GM12878 (cell line): Measurements from ENCODE around the gene TLL2. TPM values are rescaled to one million over a fixed set of nuclear protein-coding genes. Genes with fewer than 3 reads are reported as not detected.

Source experiments
- ATAC-seq: fragments of 200-7000 bp; cut with Tn5 transposase; 3 replicates; pipeline ENCODE4 v1.9.1; 2020; ENCODE audit warnings: mild to moderate bottlenecking, moderate library complexity
- BruUV-seq: library from RNA; stranded (reverse); fragments of 400-500 nt; replicated peaks from 2 replicates; lab custom pipeline; 2021; lab: Mats Ljungman, UMichigan
- CTCF ChIA-PET: fragments of 300-600 bp; sonication (Branson Sonifier 250); formaldehyde crosslinking; extraction: SDS; loops from one replicate; lab custom pipeline; 2021; ENCODE audit warnings: inconsistent platforms; lab: Yijun Ruan, JAX
- POLR2A ChIA-PET: fragments of 350-600 bp; formaldehyde crosslinking; extraction: SDS; loops from one replicate; lab custom pipeline; 2021; ENCODE audit warnings: inconsistent platforms; lab: Charles Lee
- RAD21 ChIA-PET: fragments of 300-600 bp; sonication (Branson Sonifier 250); formaldehyde crosslinking; loops from one replicate; lab custom pipeline; 2023; ENCODE audit warnings: antibody characterized with exemption; ENCODE audit not compliant: unreplicated experiment; lab: Charles Lee
- SMC1A ChIA-PET: fragments of 300-600 bp; sonication (Branson Sonifier 250); formaldehyde crosslinking; loops from one replicate; lab custom pipeline; 2023; ENCODE audit not compliant: unreplicated experiment, uncharacterized antibody; lab: Charles Lee
- DNase-seq: peaks from one replicate; pipeline ENCODE4 v3.0.0-alpha.2; 2011; ENCODE audit warnings: low read depth, low spot score
- FAIRE-seq: peaks from 3 replicates; lab custom pipeline; 2011; peaks lifted over from hg19 to GRCh38; lab: Jason Lieb, UNC
- H2AFZ ChIP-seq: 2 replicates; pipeline ENCODE4 v1.6.0; 2011; ENCODE audit warnings: low read depth, low read length, control low read depth; ENCODE audit not compliant: control insufficient read depth
- H3K27ac ChIP-seq: 2 replicates; pipeline ENCODE4 v1.5.1; 2011; ENCODE audit warnings: control low read depth; ENCODE audit not compliant: control insufficient read depth, insufficient read depth
- H3K27me3 ChIP-seq, 2 experiments: replicated peaks in 1 of 2; 2 replicates each; pipeline versions ENCODE4 v1.6.0 to v1.6.1; 2011; ENCODE audit warnings: low read length in 1 of 2; ENCODE audit not compliant: control insufficient read depth in 2 of 2, insufficient read depth in 2 of 2
- H3K36me3 ChIP-seq, 2 experiments: 2 replicates each; pipeline ENCODE4 v1.5.1; 2011; ENCODE audit warnings: low read length in 1 of 2; ENCODE audit not compliant: control insufficient read depth in 2 of 2, insufficient read depth in 2 of 2
- H3K4me1 ChIP-seq: 2 replicates; pipeline ENCODE4 v1.6.1; 2011; ENCODE audit warnings: mild to moderate bottlenecking, low read length, moderate library complexity, mixed read lengths; ENCODE audit not compliant: control insufficient read depth, insufficient read depth
- H3K4me2 ChIP-seq: 2 replicates; pipeline ENCODE4 v1.6.0; 2011; ENCODE audit warnings: control low read depth; ENCODE audit not compliant: control insufficient read depth, insufficient read depth
- H3K4me3 ChIP-seq: fragments of 200-600 bp; sonication (generic); 2 replicates; pipeline ENCODE4 v1.5.1; 2016
- H3K79me2 ChIP-seq: 2 replicates; pipeline ENCODE4 v1.6.0; 2011; ENCODE audit warnings: low read length; ENCODE audit not compliant: control insufficient read depth, insufficient read depth
- H3K9ac ChIP-seq: 2 replicates; pipeline ENCODE4 v1.8.0; 2011; ENCODE audit warnings: low read length, control low read depth, mixed read lengths; ENCODE audit not compliant: control insufficient read depth, insufficient read depth
- H3K9me3 ChIP-seq: replicated peaks from 3 replicates; pipeline ENCODE4 v1.5.1; 2011; ENCODE audit warnings: mild to moderate bottlenecking, low read length; ENCODE audit not compliant: control insufficient read depth, insufficient read depth
- H4K20me1 ChIP-seq: 2 replicates; pipeline ENCODE4 v1.6.0; 2011; ENCODE audit not compliant: control insufficient read depth, insufficient read depth
- BMI1 ChIP-seq: fragments of 450-650 bp; IDR thresholded peaks from 2 replicates; pipeline ENCODE4 v1.6.1; 2016; ENCODE audit warnings: mild to moderate bottlenecking, moderate library complexity, borderline replicate concordance
- EZH2 ChIP-seq: IDR thresholded peaks from 2 replicates; pipeline ENCODE4 v1.6.1; 2012; ENCODE audit warnings: low read depth, mild to moderate bottlenecking, control low read depth, inconsistent platforms, low read length, borderline replicate concordance; ENCODE audit not compliant: control insufficient read depth
- MTA2 ChIP-seq: fragments of 450-650 bp; IDR thresholded peaks from 2 replicates; pipeline ENCODE4 v1.6.1; 2016; ENCODE audit warnings: low read depth, mild to moderate bottlenecking, moderate library complexity
- NFXL1 ChIP-seq: fragments of 450-650 bp; IDR thresholded peaks from 2 replicates; pipeline ENCODE4 v1.6.1; 2017; ENCODE audit warnings: antibody characterized with exemption, mild to moderate bottlenecking, borderline replicate concordance
- RAD21 ChIP-seq: IDR thresholded peaks from 2 replicates; pipeline ENCODE4 v1.6.1; 2011; ENCODE audit warnings: mild to moderate bottlenecking, low read depth, low read length, moderate library complexity; ENCODE audit not compliant: insufficient read depth
- SMC3 ChIP-seq: IDR thresholded peaks from 2 replicates; pipeline ENCODE4 v1.6.1; 2011; ENCODE audit warnings: low read length, improper control_type of control experiment, borderline replicate concordance
- ZNF384 ChIP-seq: IDR thresholded peaks from 2 replicates; pipeline ENCODE4 v1.6.1; 2012; ENCODE audit warnings: low read depth, mild to moderate bottlenecking, low read length, improper control_type of control experiment, borderline replicate concordance
- WGBS: methylation state at CpG from one replicate; pipeline ENCODE4 v1.1.6; 2016; ENCODE audit warnings: low lambda C conversion rate; ENCODE audit not compliant: insufficient replicate concordance, insufficient coverage; ENCODE audit errors: missing lambda C conversion rate; 5-methylcytosine and 5-hydroxymethylcytosine counted together
- in situ Hi-C: fragments of 300-500 bp; cut with MboI; formaldehyde crosslinking; loops from 9 replicates; pipeline ENCODE4 v1.14.3; 2018; ENCODE audit warnings: mixed read lengths
- intact Hi-C: fragments of 100-400 bp; cut with micrococcal nuclease; formaldehyde crosslinking; loops from one replicate; pipeline ENCODE4 v1.14.2; 2022; ENCODE audit not compliant: unreplicated experiment
- polyA plus RNA-seq, 11 experiments: library from polyadenylated mRNA; depleted of rRNA in 4 of 11; unstranded in 6 of 11; stranded (reverse) in 5 of 11; fragments of >200 nt; fragmentation: Nextera tagmentation in 4 of 11; fragmentation: Illumina TruSeq in 1 of 11; extraction: Ambion mirVana in 4 of 11; extraction: Trizol in 1 of 11; gene quantifications; 1 replicate in 1 of 11; 2 replicates in 10 of 11; pipeline versions ENCODE4 v1.2.1 to v1.2.3, GENCODE V29; 2011 to 2016; ENCODE audit warnings: inconsistent platforms in 2 of 11, missing spikeins in 2 of 11, low read depth in 1 of 11
- total RNA-seq, 4 experiments: library from RNA; depleted of rRNA in 3 of 4; stranded (reverse); fragments of >200 nt in 3 of 4; fragmentation: Illumina TruSeq in 1 of 4; extraction: Trizol in 1 of 4; gene quantifications; 2 replicates each; pipeline versions ENCODE4 v1.2.1 to v1.2.3, GENCODE V29; 2013 to 2021
- TF ChIP-seq, protein P1 (sequence below): fragments of 450-650 bp; IDR thresholded peaks from 2 replicates; pipeline ENCODE4 v1.6.1; 2016; ENCODE audit warnings: mild to moderate bottlenecking
- TF ChIP-seq, protein P2 (sequence below): fragments of 150-350 bp; IDR thresholded peaks from 2 replicates; pipeline ENCODE4 v1.6.1; 2014; ENCODE audit warnings: mild to moderate bottlenecking, low read depth, low read length
- TF ChIP-seq, protein P3 (sequence below): fragments of 150-350 bp; IDR thresholded peaks from 2 replicates; pipeline ENCODE4 v1.6.1; 2016; ENCODE audit warnings: low read depth, low read length

The TLL2 gene
- total and polyA plus RNA-seq, 10 of the 15 experiments (the other 5 are each of a cell fraction or from before 2014, with no cell fraction given): 0.02 to 2.1 (median 0.52) TPM

DNA sequence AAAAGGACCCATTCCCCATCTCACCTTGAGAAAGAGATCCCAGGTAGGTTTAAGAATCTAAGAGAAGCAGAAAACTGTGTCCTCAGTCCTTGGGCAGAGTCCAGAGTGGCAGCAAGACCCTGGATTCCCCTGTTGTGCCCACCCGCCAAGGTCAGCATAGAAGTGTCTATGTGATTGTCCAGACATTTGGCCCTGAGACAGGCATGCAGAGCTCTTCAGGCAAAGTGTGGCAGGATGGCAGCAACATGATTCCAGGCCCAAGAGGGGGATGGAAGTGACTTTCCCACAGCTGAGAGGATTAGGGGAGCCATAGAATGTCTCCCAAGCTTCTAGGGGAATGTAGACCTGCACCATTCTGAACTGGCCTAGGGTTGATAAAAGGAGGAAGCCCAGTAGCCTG is 115.8 kb downstream of the TLL2 start:
- Histone ChIP-seq H3K4me3 (no peak overlapping the region), H3K9ac (no peak overlapping the region), H3K27ac (no peak overlapping the region), H3K9me3 (no peaks in the 10 kb centered on the region), H3K27me3 (peaks cover 3 to 6% of the 10 kb centered on the region in 2 experiments; a peak in 3 of 4 replicates), H3K79me2 (no peaks in the 10 kb centered on the region), H4K20me1 (no peaks in the 10 kb centered on the region), H2AFZ (no peak overlapping the region), H3K4me2 (no peak overlapping the region), H3K36me3 (no peaks in the 10 kb centered on the region), H3K4me1 (no peaks in the 10 kb centered on the region)
- POLR2A ChIA-PET: no interaction called here
- ATAC-seq (no peak), FAIRE-seq (no peak), DNase-seq (no peak)
- BruUV-seq: no TSS peak
- RAD21 ChIA-PET: interaction anchor here (1.0 kb wide), 1 partner anchor 24 kb away, joined by 3 read pairs; no protein-coding TSS in a partner anchor
- intact Hi-C loops (loop anchor here (10.0 kb wide), 2 partner anchors 207 to 437 kb away; partner anchors contain the start of gene LCOR), in situ Hi-C loops (loop anchor here (5.0 to 10.0 kb wide), 2 partner anchors 114 to 427 kb away; partner anchors contain the start of gene TLL2)
- SMC1A ChIA-PET: interaction anchor here (0.7 kb wide), 2 partner anchors 116 to 439 kb away, joined by 3 read pairs; no protein-coding TSS in a partner anchor
- TF ChIP-seq ZNF384: no peak
- no peak for TF ChIP-seq EZH2
- TF ChIP-seq MTA2: no peak
- TF ChIP-seq, protein P1, sequence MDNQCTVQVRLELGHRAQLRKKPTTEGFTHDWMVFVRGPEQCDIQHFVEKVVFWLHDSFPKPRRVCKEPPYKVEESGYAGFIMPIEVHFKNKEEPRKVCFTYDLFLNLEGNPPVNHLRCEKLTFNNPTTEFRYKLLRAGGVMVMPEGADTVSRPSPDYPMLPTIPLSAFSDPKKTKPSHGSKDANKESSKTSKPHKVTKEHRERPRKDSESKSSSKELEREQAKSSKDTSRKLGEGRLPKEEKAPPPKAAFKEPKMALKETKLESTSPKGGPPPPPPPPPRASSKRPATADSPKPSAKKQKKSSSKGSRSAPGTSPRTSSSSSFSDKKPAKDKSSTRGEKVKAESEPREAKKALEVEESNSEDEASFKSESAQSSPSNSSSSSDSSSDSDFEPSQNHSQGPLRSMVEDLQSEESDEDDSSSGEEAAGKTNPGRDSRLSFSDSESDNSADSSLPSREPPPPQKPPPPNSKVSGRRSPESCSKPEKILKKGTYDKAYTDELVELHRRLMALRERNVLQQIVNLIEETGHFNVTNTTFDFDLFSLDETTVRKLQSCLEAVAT: no peak
- TF ChIP-seq SMC3: no peak
- TF ChIP-seq BMI1: no peak
- TF ChIP-seq, protein P2, sequence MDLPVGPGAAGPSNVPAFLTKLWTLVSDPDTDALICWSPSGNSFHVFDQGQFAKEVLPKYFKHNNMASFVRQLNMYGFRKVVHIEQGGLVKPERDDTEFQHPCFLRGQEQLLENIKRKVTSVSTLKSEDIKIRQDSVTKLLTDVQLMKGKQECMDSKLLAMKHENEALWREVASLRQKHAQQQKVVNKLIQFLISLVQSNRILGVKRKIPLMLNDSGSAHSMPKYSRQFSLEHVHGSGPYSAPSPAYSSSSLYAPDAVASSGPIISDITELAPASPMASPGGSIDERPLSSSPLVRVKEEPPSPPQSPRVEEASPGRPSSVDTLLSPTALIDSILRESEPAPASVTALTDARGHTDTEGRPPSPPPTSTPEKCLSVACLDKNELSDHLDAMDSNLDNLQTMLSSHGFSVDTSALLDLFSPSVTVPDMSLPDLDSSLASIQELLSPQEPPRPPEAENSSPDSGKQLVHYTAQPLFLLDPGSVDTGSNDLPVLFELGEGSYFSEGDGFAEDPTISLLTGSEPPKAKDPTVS: no peak
- TF ChIP-seq RAD21: no peak
- TF ChIP-seq, protein P3, sequence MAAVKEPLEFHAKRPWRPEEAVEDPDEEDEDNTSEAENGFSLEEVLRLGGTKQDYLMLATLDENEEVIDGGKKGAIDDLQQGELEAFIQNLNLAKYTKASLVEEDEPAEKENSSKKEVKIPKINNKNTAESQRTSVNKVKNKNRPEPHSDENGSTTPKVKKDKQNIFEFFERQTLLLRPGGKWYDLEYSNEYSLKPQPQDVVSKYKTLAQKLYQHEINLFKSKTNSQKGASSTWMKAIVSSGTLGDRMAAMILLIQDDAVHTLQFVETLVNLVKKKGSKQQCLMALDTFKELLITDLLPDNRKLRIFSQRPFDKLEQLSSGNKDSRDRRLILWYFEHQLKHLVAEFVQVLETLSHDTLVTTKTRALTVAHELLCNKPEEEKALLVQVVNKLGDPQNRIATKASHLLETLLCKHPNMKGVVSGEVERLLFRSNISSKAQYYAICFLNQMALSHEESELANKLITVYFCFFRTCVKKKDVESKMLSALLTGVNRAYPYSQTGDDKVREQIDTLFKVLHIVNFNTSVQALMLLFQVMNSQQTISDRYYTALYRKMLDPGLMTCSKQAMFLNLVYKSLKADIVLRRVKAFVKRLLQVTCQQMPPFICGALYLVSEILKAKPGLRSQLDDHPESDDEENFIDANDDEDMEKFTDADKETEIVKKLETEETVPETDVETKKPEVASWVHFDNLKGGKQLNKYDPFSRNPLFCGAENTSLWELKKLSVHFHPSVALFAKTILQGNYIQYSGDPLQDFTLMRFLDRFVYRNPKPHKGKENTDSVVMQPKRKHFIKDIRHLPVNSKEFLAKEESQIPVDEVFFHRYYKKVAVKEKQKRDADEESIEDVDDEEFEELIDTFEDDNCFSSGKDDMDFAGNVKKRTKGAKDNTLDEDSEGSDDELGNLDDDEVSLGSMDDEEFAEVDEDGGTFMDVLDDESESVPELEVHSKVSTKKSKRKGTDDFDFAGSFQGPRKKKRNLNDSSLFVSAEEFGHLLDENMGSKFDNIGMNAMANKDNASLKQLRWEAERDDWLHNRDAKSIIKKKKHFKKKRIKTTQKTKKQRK: no peak
- TF ChIP-seq NFXL1: no peak
- 25% methylated on average over 1 of the region's 1 CpG for WGBS
- CTCF ChIA-PET: interaction anchor here (1.4 to 8.7 kb wide), 2 partner anchors 114 to 137 kb away, joined by 3 to 99 read pairs; partner anchors contain the start of gene TLL2
